NCI-H345 (cell line): ENCODE results near the gene SLC46A2.

Experiments
- DNase-seq: peaks from one replicate; lab custom pipeline; 2025; lab: John Stamatoyannopoulos, UW

The SLC46A2 gene

GRCh38 chr9:112886351-112886750, 4.3 kb downstream of the SLC46A2 start:
- DNase-seq = no peak

- no peak for DNase-seq
These were observed 5.4 kb downstream of the SLC46A2 start for GRCh38 chr9:112885324-112885723.

- no peak for DNase-seq
These were observed 6.0 kb downstream of the SLC46A2 start for GRCh38 chr9:112884721-112885120.

GRCh38 chr9:112884101-112884500, 6.6 kb downstream of the SLC46A2 start:
- DNase-seq = no peak

- no peak for DNase-seq
These were observed 9.3 kb downstream of the SLC46A2 start for GRCh38 chr9:112881331-112881730.

- no peak for DNase-seq
These were observed 10.0 kb downstream of the SLC46A2 start for GRCh38 chr9:112880650-112881049.

- DNase-seq = no peak
These were observed 11.9 kb downstream of the SLC46A2 start for GRCh38 chr9:112878752-112879151.

- no peak for DNase-seq
These were observed 16.8 kb downstream of the SLC46A2 start for GRCh38 chr9:112873773-112874405.

- DNase-seq = no peak
These were observed 18.7 kb downstream of the SLC46A2 start for GRCh38 chr9:112872019-112872418.

GRCh38 chr9:112870556-112870955, 20.1 kb downstream of the SLC46A2 start:
- no peak for DNase-seq

- no peak for DNase-seq
These were observed 20.8 kb downstream of the SLC46A2 start for GRCh38 chr9:112869917-112870316.

- DNase-seq = no peak
These were observed 21.6 kb downstream of the SLC46A2 start for GRCh38 chr9:112869041-112869529.

- no peak for DNase-seq
These were observed 22.2 kb downstream of the SLC46A2 start for GRCh38 chr9:112868461-112868860.

GRCh38 chr9:112867275-112867991, 23.2 kb downstream of the SLC46A2 start:
- DNase-seq = no peak

GRCh38 chr9:112866662-112867274, 23.9 kb downstream of the SLC46A2 start:
- no peak for DNase-seq

GRCh38 chr9:112864982-112865381, 25.7 kb downstream of the SLC46A2 start:
- no peak for DNase-seq

GRCh38 chr9:112864403-112864802, 26.3 kb downstream of the SLC46A2 start:
- no peak for DNase-seq

- DNase-seq = no peak
These were observed 26.9 kb downstream of the SLC46A2 start for GRCh38 chr9:112863746-112864145.

- DNase-seq = no peak
These were observed 27.5 kb downstream of the SLC46A2 start for GRCh38 chr9:112863214-112863613.

- DNase-seq = no peak
These were observed 28.8 kb downstream of the SLC46A2 start for GRCh38 chr9:112861638-112862555.

GRCh38 chr9:112861155-112861554, 29.5 kb downstream of the SLC46A2 start:
- no peak for DNase-seq

GRCh38 chr9:112860451-112860850, 30.2 kb downstream of the SLC46A2 start:
- DNase-seq = no peak
